ENCODE measurements around the gene TUBD1.
A peak's percentile ranks its signal among the peaks of the same experiment; 100 is the strongest.
"Not testable (repeated sequence)": the region's sequence is repeated elsewhere in the genome, so short reads cannot be mapped to it uniquely, and the experiment has no call there.

Gene TUBD1

DNA sequence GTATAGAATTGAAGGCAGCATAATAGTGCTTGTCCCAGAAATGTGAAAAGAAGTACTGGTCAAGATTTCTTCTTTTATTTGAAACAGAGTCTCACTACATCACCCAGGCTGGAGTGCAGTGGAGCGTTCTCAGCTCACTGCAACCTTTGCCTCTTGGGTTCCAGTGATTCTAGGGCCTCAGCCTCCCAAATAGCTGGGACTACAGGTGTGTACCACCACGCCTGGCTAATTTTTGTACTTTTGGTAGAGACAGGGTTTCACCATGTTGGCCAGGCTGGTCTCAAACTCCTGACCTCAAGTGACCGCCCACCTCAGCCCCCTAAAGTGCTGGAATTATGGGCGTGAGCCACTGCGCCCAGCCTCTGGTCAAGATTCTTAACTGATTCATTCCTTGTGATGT is 27.9 kb upstream of the TUBD1 start:
- not testable (repeated sequence) for H3K9me3 ChIP-seq (ENCODE audit: insufficient read depth, low read length, severe bottlenecking); ATAC-seq (ENCODE audit: insufficient read depth, low read depth); H3K4me1 ChIP-seq (ENCODE audit: insufficient read depth, low read length); H3K79me2 ChIP-seq (ENCODE audit: insufficient read depth, low read length); DNase-seq; H3K4me3 ChIP-seq (ENCODE audit: low read depth in 1 of 2, low read length in 2 of 2); H3K9ac ChIP-seq (ENCODE audit: low read depth, low read length); H3K27ac ChIP-seq (ENCODE audit: low read length); H4K20me1 ChIP-seq (ENCODE audit: insufficient read depth, low read length); H3K27me3 ChIP-seq (ENCODE audit: insufficient read depth, low read length, poor library complexity); H2AFZ ChIP-seq (ENCODE audit: low read depth, low read length); H3K4me2 ChIP-seq (ENCODE audit: insufficient read depth, low read length)
- peaks cover 62% of the 10 kb centered on the region for H3K36me3 ChIP-seq (ENCODE audit: insufficient read depth, low read length)

DNA sequence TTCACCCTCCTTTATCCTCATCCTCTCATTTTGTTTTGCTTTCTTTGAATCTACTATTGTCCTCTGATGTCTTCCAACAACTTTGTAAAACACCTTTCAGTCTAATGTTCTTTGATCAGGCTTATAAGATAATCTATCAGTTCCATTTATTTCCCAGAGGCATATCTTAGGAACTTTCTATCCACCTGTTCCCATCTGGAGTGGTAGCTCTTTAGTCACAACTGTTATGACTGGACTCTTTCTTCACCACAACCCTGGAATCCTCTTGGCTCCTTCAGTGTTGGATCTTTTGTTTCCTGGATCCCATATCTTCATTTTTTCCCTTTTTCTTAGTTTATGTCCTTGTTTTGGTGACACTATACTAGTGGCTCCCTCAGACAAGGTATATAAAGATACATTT is 23.7 kb upstream of the TUBD1 start:
- Histone ChIP-seq H3K4me2 (ENCODE audit: insufficient read depth, low read length) (no peak overlapping the region), H3K27ac (ENCODE audit: low read length) (no peak overlapping the region), H2AFZ (ENCODE audit: low read depth, low read length) (no peak overlapping the region), H3K9ac (ENCODE audit: low read depth, low read length) (no peak overlapping the region), H3K4me1 (ENCODE audit: insufficient read depth, low read length) (no peaks in the 10 kb centered on the region), H3K79me2 (ENCODE audit: insufficient read depth, low read length) (peaks cover 7% of the 10 kb centered on the region; the same call in 1 of the 2 replicates), H3K4me3 (ENCODE audit: low read depth in 1 of 2, low read length in 2 of 2) (no peak overlapping the region), H3K36me3 (ENCODE audit: insufficient read depth, low read length) (peaks cover 81% of the 10 kb centered on the region), H4K20me1 (ENCODE audit: insufficient read depth, low read length) (no peaks in the 10 kb centered on the region), H3K9me3 (ENCODE audit: insufficient read depth, low read length, severe bottlenecking) (no peaks in the 10 kb centered on the region), H3K27me3 (ENCODE audit: insufficient read depth, low read length, poor library complexity) (no peaks in the 10 kb centered on the region)
- ATAC-seq (ENCODE audit: insufficient read depth, low read depth) (no peak), DNase-seq (no peak)
- TF ChIP-seq, protein P1, sequence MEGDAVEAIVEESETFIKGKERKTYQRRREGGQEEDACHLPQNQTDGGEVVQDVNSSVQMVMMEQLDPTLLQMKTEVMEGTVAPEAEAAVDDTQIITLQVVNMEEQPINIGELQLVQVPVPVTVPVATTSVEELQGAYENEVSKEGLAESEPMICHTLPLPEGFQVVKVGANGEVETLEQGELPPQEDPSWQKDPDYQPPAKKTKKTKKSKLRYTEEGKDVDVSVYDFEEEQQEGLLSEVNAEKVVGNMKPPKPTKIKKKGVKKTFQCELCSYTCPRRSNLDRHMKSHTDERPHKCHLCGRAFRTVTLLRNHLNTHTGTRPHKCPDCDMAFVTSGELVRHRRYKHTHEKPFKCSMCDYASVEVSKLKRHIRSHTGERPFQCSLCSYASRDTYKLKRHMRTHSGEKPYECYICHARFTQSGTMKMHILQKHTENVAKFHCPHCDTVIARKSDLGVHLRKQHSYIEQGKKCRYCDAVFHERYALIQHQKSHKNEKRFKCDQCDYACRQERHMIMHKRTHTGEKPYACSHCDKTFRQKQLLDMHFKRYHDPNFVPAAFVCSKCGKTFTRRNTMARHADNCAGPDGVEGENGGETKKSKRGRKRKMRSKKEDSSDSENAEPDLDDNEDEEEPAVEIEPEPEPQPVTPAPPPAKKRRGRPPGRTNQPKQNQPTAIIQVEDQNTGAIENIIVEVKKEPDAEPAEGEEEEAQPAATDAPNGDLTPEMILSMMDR (IDR thresholded peaks at IDR 0.05; ENCODE audit: borderline replicate concordance, extremely low read depth, low read length, poor library complexity, severe bottlenecking) = no peak
- no peak for TF ChIP-seq EZH2 (IDR thresholded peaks at IDR 0.05; ENCODE audit: borderline replicate concordance, low read depth, low read length, severe bottlenecking)

DNA sequence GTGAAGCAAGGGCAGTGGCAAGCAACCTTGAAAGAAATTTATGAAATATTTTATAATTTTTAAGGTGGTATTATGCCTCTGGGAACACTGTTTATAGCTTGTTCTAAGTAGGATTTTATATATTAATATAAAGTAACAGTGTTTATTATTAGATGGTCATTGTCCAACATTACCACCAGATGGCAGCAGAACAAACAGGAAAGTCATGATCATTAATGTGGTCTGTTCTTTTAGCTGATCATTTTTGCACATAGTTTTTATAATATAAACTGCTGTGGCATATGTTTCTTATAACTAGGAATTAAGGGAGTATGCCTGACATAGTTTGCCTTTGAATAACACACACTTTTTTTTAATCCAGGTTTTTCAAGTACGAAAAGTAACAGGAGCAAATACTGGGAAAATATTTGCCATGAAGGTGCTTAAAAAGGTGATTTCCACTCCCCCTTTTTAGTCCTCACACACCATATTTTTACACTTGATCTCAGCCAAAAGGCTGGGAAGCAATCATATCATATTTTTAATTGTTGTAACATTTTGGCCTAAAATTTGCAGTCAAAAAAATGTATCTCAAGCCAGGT is 21.6 kb upstream of the TUBD1 start:
- Histone ChIP-seq H3K36me3 (ENCODE audit: insufficient read depth, low read length) (peaks cover 76% of the 10 kb centered on the region), H2AFZ (ENCODE audit: low read depth, low read length) (no peak overlapping the region), H3K4me1 (ENCODE audit: insufficient read depth, low read length) (no peaks in the 10 kb centered on the region), H3K27me3 (ENCODE audit: insufficient read depth, low read length, poor library complexity) (no peaks in the 10 kb centered on the region), H3K9ac (ENCODE audit: low read depth, low read length) (no peak overlapping the region), H3K9me3 (ENCODE audit: insufficient read depth, low read length, severe bottlenecking) (no peaks in the 10 kb centered on the region), H4K20me1 (ENCODE audit: insufficient read depth, low read length) (no peaks in the 10 kb centered on the region), H3K27ac (ENCODE audit: low read length) (no peak overlapping the region), H3K4me2 (ENCODE audit: insufficient read depth, low read length) (no peak overlapping the region), H3K79me2 (ENCODE audit: insufficient read depth, low read length) (peaks cover 19% of the 10 kb centered on the region), H3K4me3 (ENCODE audit: low read depth in 1 of 2, low read length in 2 of 2) (no peak overlapping the region)
- TF ChIP-seq EZH2 (IDR thresholded peaks at IDR 0.05; ENCODE audit: borderline replicate concordance, low read depth, low read length, severe bottlenecking) = no peak
- TF ChIP-seq, protein P1 (IDR thresholded peaks at IDR 0.05; ENCODE audit: borderline replicate concordance, extremely low read depth, low read length, poor library complexity, severe bottlenecking) = peak; percentile 58
- peak; percentile 55; the same call in 2 of the 3 replicates for ATAC-seq (ENCODE audit: insufficient read depth, low read depth)
- DNase-seq = no peak

DNA sequence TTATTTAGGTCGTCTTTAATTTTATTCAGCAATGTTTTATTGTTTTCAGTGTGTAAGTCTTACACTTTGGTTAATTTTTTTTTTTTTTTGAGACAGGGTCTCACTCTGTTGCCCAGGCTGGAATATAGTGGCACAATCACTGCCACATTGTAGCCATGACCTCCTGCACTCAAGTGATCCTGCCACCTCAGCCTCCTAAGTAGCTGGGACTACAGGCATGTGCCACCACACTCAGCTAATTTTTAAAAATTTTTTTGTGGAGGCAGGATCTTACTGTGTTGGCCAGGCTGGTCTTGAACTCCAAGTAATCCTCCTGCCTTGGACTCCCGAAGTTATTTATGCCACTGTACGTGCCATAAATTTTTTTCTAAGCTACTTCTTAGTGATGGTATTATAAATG is 14.7 kb upstream of the TUBD1 start:
- Histone ChIP-seq H2AFZ (ENCODE audit: low read depth, low read length) (no peak overlapping the region), H3K79me2 (ENCODE audit: insufficient read depth, low read length) (peaks cover 79% of the 10 kb centered on the region), H3K9ac (ENCODE audit: low read depth, low read length) (no peak overlapping the region), H3K4me1 (ENCODE audit: insufficient read depth, low read length) (0 out of 2 replicates have a peak, but pooled peaks cover 3% of the 10 kb centered on the region), H3K27ac (ENCODE audit: low read length) (no peak overlapping the region), H4K20me1 (ENCODE audit: insufficient read depth, low read length) (peaks cover 24% of the 10 kb centered on the region), H3K27me3 (ENCODE audit: insufficient read depth, low read length, poor library complexity) (no peaks in the 10 kb centered on the region), H3K36me3 (ENCODE audit: insufficient read depth, low read length) (peaks cover 23% of the 10 kb centered on the region), H3K9me3 (ENCODE audit: insufficient read depth, low read length, severe bottlenecking) (no peaks in the 10 kb centered on the region), H3K4me3 (ENCODE audit: low read depth in 1 of 2, low read length in 2 of 2) (no peak overlapping the region), H3K4me2 (ENCODE audit: insufficient read depth, low read length) (no peak overlapping the region)
- DNase-seq (no peak), ATAC-seq (ENCODE audit: insufficient read depth, low read depth) (no peak)
- no peak for TF ChIP-seq EZH2 (IDR thresholded peaks at IDR 0.05; ENCODE audit: borderline replicate concordance, low read depth, low read length, severe bottlenecking)
- TF ChIP-seq, protein P1 (IDR thresholded peaks at IDR 0.05; ENCODE audit: borderline replicate concordance, extremely low read depth, low read length, poor library complexity, severe bottlenecking) = no peak
